Measurements from ENCODE around the gene MTCH1.
"Not testable (repeated sequence)": the region's sequence is repeated elsewhere in the genome, so short reads cannot be mapped to it uniquely, and the experiment has no call there.

The MTCH1 gene

GRCh38 chr6:36940027-36940426 lies 46.0 kb downstream of the MTCH1 start:
- Histone ChIP-seq H3K4me1 (ENCODE audit: insufficient read depth, poor library complexity, severe bottlenecking) (peaks cover 7% of the 10 kb centered on the region), H3K36me3 (ENCODE audit: low read depth) (no peaks in the 10 kb centered on the region), H3K4me3 (ENCODE audit: severe bottlenecking) (no peak overlapping the region), H3K27ac (ENCODE audit: poor library complexity, severe bottlenecking) (no peak overlapping the region), H3K9me3 (ENCODE audit: severe bottlenecking) (no peaks in the 10 kb centered on the region), H3K27me3 (ENCODE audit: insufficient read depth, poor library complexity, severe bottlenecking) (no peaks in the 10 kb centered on the region)
- no peak for TF ChIP-seq CTCF (IDR thresholded peaks at IDR 0.05; ENCODE audit: poor library complexity, severe bottlenecking)
- DNase-seq (ENCODE audit: low spot score) (no peak), ATAC-seq (ENCODE audit: low read depth) (no peak)

GRCh38 chr6:36939005-36939404 lies 47.0 kb downstream of the MTCH1 start:
- DNase-seq (ENCODE audit: low spot score); ATAC-seq (ENCODE audit: low read depth); H3K36me3 ChIP-seq (ENCODE audit: low read depth); H3K27me3 ChIP-seq (ENCODE audit: insufficient read depth, poor library complexity, severe bottlenecking); H3K9me3 ChIP-seq (ENCODE audit: severe bottlenecking); H3K4me3 ChIP-seq (ENCODE audit: severe bottlenecking): not testable (repeated sequence)
- H3K4me1 ChIP-seq (ENCODE audit: insufficient read depth, poor library complexity, severe bottlenecking) = peaks cover 11% of the 10 kb centered on the region
- H3K27ac ChIP-seq (ENCODE audit: poor library complexity, severe bottlenecking) = peak overlapping the region; percentile 3

GRCh38 chr6:36938536-36938935 lies 47.5 kb downstream of the MTCH1 start:
- no peaks in the 10 kb centered on the region for H3K27me3 ChIP-seq (ENCODE audit: insufficient read depth, poor library complexity, severe bottlenecking)
- peak overlapping the region; percentile 3 for H3K27ac ChIP-seq (ENCODE audit: poor library complexity, severe bottlenecking)
- no peaks in the 10 kb centered on the region for H3K36me3 ChIP-seq (ENCODE audit: low read depth)
- ATAC-seq (ENCODE audit: low read depth) = peak; percentile 97
- no peak for TF ChIP-seq CTCF (IDR thresholded peaks at IDR 0.05; ENCODE audit: poor library complexity, severe bottlenecking)
- no peaks in the 10 kb centered on the region for H3K9me3 ChIP-seq (ENCODE audit: severe bottlenecking)
- DNase-seq (ENCODE audit: low spot score) = no peak
- H3K4me3 ChIP-seq (ENCODE audit: severe bottlenecking) = no peak overlapping the region
- peaks cover 16% of the 10 kb centered on the region for H3K4me1 ChIP-seq (ENCODE audit: insufficient read depth, poor library complexity, severe bottlenecking)

- H3K36me3 ChIP-seq (ENCODE audit: low read depth) = no peaks in the 10 kb centered on the region
- peaks cover 21% of the 10 kb centered on the region for H3K4me1 ChIP-seq (ENCODE audit: insufficient read depth, poor library complexity, severe bottlenecking)
- no peak for DNase-seq (ENCODE audit: low spot score)
- no peak for ATAC-seq (ENCODE audit: low read depth)
- peak overlapping the region; percentile 3 for H3K27ac ChIP-seq (ENCODE audit: poor library complexity, severe bottlenecking)
- peaks cover under 1% of the 10 kb centered on the region for H3K9me3 ChIP-seq (ENCODE audit: severe bottlenecking)
- H3K4me3 ChIP-seq (ENCODE audit: severe bottlenecking) = no peak overlapping the region
- H3K27me3 ChIP-seq (ENCODE audit: insufficient read depth, poor library complexity, severe bottlenecking) = no peaks in the 10 kb centered on the region
- no peak for TF ChIP-seq CTCF (IDR thresholded peaks at IDR 0.05; ENCODE audit: poor library complexity, severe bottlenecking)
Measured at GRCh38 chr6:36937896-36938295, 48.1 kb downstream of the MTCH1 start.

- no peak overlapping the region for H3K27ac ChIP-seq (ENCODE audit: poor library complexity, severe bottlenecking)
- H3K36me3 ChIP-seq (ENCODE audit: low read depth) = no peaks in the 10 kb centered on the region
- no peak for TF ChIP-seq CTCF (IDR thresholded peaks at IDR 0.05; ENCODE audit: poor library complexity, severe bottlenecking)
- H3K4me3 ChIP-seq (ENCODE audit: severe bottlenecking) = no peak overlapping the region
- ATAC-seq (ENCODE audit: low read depth) (no peak), DNase-seq (ENCODE audit: low spot score) (no peak)
- no peaks in the 10 kb centered on the region for H3K27me3 ChIP-seq (ENCODE audit: insufficient read depth, poor library complexity, severe bottlenecking)
- H3K9me3 ChIP-seq (ENCODE audit: severe bottlenecking) = peaks cover 2% of the 10 kb centered on the region
- peaks cover 23% of the 10 kb centered on the region for H3K4me1 ChIP-seq (ENCODE audit: insufficient read depth, poor library complexity, severe bottlenecking)
Measured at GRCh38 chr6:36936824-36937223, 49.2 kb downstream of the MTCH1 start.

All from RWPE2 (cell line).